NCI-H774 (cell line): ENCODE measurements around the gene NTSR2.
A peak's percentile ranks its signal among the peaks of the same experiment; 100 is the strongest.

Source experiments
- DNase-seq: peaks from one replicate; lab custom pipeline; 2025; lab: John Stamatoyannopoulos, UW

NTSR2 gene

GRCh38 chr2:11699686-11700670 lies 30.0 kb upstream of the NTSR2 start:
- DNase-seq, result no peak

GRCh38 chr2:11698009-11698922 lies 28.3 kb upstream of the NTSR2 start:
- DNase-seq, result no peak

DNA sequence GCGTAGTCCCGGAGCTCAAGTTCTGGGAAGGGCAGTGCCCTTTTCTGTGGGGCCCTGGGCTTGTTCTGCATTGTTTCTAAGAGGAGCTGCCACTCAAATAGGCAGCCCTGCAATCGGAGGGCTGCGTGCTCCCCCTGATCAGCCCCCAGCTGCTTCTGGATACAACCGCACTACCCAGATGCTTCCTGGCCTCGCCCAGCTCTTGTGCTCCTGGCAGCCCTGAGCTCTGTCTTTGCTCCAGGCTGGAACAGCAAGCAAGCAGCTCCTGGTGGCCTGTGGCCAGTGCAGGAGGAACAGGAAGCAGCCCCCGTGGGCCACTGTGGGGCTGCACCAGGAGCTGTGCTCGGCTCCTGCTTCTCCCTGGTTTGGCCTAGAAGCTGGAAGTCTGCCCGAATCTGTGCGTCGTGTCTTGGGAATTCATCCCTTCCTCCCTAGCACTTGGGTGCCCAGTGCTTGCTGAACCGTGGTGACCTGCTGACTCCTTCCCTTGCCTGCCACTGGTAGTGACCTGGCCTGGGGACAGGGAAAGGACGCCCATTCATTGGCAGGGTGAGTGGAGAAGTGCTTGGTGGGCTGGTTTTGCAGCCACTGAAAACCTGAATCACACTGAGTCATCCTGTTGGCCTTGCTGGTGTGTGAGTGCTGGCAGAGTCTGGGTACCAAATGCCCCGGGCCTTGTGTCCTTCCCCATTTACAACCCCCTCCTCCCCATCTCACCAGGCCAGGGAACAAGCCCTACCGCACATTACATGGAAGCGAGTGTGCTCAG lies 27.3 kb upstream of the NTSR2 start:
- no peak for DNase-seq

- no peak for DNase-seq
Measured at GRCh38 chr2:11696736-11697102, 26.7 kb upstream of the NTSR2 start.

- no peak for DNase-seq
Measured at GRCh38 chr2:11695576-11695975, 25.6 kb upstream of the NTSR2 start.

- peak; percentile 56 for DNase-seq
Measured at GRCh38 chr2:11692966-11693521, 23.0 kb upstream of the NTSR2 start.

- no peak for DNase-seq
Measured at GRCh38 chr2:11691076-11691660, 21.2 kb upstream of the NTSR2 start.

DNA sequence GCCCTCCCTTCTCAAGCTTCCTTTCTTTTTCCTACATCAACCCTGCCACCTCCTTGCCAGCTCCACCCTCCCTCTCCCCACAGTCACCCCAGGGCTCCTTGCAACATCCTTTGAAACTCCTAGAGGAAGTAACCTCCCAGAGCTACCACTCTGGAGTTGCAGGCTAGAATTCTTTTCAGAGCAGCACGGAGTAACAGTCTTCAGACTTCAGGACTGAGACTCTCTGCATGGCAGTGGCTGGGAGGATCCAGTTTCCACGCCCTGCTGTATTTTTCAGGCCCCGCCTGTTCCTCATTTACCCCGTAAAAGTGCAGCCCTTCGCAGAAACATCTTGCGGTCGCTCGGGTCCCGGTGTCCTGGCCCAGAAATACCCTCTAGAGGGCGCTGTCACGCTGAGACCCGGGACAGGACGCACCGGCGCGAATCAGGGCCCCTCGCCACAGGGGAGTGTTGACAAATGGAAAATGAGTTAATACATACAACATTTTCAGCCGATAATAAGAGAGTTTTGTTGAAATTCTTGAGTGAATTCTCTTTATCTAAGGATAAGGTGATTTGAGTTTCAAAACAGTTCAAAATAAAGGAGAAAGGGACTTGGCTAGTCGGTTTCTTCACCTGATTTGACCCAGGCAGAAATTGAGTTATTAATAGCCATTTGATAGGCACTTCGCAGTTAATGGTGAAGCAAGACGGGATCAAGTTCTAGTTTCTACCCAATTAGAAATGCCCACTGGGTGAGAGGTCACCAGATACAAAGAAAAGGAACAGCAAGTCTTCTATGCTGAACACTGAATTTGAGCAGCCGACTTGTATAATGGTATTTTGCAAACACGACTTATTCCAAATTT lies 18.5 kb upstream of the NTSR2 start:
- peak; percentile 70 for DNase-seq

- no peak for DNase-seq
Measured at GRCh38 chr2:11687736-11688135, 17.7 kb upstream of the NTSR2 start.

DNA sequence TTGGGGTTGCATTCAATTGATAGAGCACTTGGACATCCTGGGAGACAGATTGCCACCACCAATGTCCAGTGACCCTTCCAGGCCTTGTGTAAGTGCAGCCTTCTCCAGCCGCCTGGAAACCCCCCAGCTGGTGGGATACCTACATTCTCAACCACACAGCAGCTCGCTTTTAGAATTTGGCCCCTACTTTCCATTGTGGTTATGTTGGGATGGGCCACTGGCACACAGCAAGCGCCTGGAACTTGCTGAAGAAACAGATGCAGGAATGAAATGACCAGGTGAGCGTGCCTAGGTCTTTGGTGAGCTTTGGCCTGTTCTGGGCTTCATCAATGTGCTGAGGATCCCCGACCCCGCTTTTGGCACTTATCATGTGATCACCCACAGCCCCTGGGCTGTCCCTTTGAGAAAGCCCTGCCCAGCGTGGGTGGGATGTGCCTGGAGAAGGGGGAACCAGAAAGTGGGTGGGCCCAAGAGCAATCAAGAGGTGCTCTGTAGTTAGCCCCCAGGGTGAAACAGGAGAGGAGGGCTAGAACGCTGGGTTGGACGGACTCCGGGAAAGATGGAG lies 16.0 kb upstream of the NTSR2 start:
- no peak for DNase-seq

- DNase-seq, result no peak
Measured at GRCh38 chr2:11684894-11685460, 15.0 kb upstream of the NTSR2 start.

DNA sequence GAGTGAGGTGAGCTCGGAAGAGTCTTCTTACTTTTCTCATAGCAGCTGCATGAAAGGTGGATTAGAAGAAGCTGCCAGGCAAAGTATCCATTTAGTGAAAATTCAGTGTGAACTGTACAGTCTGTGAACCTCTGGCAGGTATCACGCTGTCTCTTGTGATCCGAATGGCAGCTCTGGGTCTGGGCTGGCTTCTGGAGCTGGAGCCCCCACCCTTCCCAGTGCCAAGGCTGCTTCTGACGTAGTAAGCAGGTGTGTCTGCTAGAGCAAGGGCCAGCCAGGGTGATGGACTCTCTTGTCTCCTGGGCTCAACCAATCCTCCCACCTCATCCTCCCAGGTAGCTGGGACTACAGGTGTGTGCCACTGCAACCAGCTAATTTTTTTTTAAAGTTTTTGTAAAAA lies 14.0 kb upstream of the NTSR2 start:
- DNase-seq, result no peak

DNA sequence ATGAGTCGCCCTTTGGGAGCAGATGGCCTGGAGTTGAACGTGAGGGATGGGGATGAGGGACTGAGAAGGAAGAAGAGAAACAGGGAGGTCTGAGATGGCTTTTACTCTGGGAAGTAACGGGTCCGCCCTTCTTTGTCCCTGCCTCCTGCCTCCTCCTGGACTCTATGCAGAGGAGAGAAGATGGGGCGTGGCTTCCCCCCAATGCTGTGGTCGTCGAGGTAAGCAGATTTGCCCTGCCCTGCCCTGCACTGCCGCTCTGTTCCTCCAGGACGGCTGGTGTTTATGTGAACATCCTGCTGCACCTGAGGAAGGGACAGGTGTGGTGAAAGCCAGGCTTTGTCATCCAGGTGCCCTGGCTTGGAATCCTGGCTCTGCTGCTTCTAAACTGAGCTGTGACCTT lies 13.5 kb upstream of the NTSR2 start:
- DNase-seq, result no peak

GRCh38 chr2:11682590-11682915 lies 12.6 kb upstream of the NTSR2 start:
- no peak for DNase-seq

DNA sequence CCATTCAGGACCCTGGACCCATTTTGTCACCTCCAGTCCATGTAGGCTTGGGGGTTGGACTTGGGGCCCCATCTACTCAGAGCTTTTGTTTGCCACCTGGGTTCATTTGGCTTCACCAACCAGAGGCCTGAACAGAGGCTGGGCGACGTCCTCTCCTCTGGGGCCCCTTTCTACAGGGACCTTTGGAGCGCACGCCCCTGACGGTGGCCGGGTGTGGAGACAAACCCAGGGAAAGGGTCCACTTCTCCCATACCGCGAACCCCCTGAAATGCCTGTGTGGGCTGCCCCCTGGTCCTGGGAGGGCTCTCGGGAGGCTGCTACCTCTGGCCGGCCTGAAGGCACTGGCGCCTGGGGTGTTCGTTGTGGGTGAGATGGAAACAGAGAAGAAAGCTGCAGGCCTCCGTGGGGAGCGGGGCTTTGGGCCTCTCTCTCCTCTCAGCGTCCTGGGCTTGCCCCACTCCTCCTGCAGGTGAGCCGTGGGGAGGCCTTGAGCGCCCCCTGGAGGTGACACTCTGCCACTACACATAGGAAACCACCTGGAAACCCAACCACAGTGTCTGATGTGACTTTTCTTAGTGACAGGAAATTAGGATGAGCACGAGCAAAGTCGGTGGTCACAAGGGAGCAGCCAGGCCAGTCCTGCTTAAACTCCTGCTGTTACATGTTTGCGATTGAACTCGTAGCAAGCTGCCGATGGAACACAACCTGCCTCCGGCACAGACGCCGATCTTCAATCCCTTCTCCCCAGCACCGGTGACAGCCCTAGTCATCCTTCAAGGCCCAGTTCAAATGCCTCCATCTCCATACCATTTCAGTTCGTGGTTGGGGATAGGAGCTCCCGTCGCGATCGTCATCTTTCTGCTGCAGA lies 12.0 kb upstream of the NTSR2 start:
- DNase-seq, result peak; percentile 13

DNA sequence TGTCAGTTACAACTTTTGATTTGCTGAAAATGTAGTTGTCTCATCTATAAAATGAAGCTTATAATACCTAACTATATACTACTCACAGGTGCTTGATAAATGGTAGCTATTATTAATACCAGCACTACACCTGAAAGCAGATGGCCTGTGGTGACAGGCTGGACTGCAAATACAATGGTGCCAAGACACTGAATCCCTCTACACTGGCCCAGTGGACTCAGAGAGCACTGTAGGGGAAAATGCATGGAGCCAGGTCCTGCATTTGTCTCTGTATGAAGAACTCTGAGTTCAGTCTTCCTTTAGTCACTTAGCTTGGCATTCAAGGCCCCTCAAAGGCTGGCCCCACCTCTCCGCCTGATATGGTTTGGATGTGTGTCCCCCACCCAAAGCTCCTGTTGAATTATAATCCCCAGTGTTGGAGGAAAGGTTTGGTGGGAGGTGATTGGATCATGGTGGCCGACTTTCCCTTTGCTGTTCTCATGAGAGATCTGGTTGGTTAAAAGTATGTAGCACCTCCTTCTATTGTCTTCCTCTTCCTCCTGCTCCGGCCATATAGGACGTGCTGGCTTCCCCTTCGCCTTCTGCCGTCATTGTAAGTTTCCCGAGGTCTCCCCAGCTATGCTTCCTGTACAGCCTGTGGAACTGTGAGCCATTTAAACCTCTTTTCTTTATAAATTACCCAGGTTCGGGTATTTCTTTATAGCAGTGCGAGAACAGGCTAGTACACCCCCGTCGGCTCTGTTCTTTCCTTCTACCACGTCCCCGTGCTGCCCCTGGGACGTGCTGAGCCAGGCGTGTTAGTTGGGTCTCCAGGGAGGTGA lies 11.1 kb upstream of the NTSR2 start:
- DNase-seq, result no peak

DNA sequence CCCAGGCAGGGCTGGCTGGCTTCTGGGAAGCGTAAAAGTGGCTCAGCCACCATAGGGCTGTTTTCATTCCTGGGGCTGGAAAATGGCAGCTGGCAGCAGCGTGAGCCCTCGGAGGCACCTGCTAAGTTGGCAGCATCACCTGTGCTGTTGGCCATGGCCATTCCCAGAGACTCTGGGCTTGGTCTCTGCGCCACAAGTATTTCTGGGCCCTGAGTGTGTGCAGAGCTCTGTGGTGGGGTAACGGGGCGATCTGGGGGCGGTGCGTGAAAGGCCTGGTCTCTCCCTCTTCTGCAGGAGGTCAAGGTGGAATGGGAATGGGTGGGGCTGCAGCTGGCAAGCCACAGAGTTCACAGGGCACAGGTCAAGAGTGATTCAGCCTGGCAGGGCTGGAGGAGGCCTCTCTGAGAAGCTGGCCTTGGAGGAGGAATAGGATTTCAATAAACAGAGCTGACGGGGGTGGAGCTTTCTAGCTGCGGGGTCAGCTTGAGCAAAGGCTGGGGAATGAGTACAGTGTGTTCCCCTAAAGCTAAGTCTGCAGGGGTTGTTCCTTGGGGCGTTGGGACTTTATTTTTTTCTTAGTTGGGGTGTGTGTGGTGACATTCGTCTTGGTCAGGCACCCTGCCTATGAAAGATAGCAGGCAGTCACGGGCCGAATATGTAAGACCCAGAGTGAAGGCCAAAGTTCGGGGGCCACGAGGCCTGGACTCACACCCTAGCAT lies 10.3 kb upstream of the NTSR2 start:
- no peak for DNase-seq
